Suppressor macrophage treated with lipopolysaccharide for 4 hours (primary cell): ENCODE measurements around the gene RNF2.
"Not testable (repeated sequence)": the region's sequence is repeated elsewhere in the genome, so short reads cannot be mapped to it uniquely, and the experiment has no call there.

Source experiments
- DNase-seq: peaks from one replicate; pipeline ENCODE4 v3.0.0-alpha.2; 2020

Gene RNF2

GRCh38 chr1:185044981-185045813 is at the start of gene RNF2:
Gene RNF2 (plus strand): TSS chr1:185045558. CDS start chr1:185087554, 41,996 bp downstream.
- peak; percentile 85 for DNase-seq

DNA sequence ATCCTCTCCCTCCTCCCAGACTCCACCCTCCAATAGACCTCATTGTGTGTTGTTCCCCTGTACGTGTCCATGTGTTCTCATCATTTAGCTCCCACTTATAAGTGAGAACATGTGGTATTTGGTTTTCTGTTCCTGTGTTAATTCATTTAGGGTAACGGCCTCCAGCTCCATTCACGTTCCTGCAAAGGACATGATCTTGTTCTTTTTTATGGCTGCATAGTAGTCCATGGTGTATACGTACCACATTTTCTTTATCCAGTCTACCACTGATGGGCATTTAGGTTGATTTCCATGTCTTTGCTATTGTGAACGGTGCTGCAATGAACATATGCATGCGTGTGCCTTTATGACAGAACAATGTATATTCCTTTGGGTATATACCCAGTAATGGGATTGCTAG is 45.4 kb upstream of the RNF2 start:
- DNase-seq: not testable (repeated sequence)

GRCh38 chr1:185001312-185001880 is 44.0 kb upstream of the RNF2 start:
- DNase-seq: not testable (repeated sequence)

GRCh38 chr1:185008838-185009237 is 36.5 kb upstream of the RNF2 start:
- no peak for DNase-seq

GRCh38 chr1:185010361-185010760 is 35.0 kb upstream of the RNF2 start:
- no peak for DNase-seq

DNA sequence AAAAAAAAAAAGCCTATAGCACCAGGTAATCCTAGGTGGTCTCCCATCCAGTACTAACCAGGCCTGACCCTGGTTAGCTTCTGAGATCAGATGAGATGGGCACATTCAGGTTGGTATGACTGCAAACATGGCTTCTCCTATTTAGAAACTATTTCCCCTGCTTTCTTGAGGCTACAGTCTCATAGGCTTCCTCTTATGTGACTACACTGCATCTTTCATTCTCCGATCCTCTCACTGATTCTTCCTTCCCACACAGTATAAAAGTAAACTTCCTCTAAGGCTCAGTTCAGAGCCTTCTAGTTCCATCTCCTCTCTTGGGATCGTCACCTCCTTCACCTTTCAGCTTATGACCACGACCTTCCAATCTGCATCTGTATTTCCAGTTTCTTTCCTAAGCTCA is 30.4 kb upstream of the RNF2 start:
- DNase-seq: peak; percentile 48

GRCh38 chr1:185015631-185016030 is 29.7 kb upstream of the RNF2 start:
- no peak for DNase-seq

- DNase-seq: peak; percentile 38
These were observed 28.5 kb upstream of the RNF2 start for GRCh38 chr1:185016880-185017279.

DNA sequence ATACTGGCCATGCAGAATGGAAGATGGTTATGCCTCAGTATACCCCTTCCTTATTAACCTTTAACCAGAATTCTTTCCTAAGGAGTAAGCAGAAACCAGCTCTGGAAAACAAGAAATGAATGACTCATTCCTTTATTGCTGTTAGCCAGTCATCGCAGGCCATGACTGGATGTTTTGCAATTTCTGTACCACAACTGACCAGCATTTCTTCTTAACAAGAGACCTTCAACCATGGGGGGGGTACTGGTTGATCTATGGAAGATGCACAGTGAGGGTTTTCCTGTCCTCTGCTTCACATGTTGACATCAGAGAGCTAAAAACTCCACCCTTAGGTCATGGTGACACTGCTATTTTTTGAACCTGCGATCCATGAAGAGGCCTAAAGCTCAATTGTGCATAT is 28.0 kb upstream of the RNF2 start:
- peak; percentile 87 for DNase-seq

DNA sequence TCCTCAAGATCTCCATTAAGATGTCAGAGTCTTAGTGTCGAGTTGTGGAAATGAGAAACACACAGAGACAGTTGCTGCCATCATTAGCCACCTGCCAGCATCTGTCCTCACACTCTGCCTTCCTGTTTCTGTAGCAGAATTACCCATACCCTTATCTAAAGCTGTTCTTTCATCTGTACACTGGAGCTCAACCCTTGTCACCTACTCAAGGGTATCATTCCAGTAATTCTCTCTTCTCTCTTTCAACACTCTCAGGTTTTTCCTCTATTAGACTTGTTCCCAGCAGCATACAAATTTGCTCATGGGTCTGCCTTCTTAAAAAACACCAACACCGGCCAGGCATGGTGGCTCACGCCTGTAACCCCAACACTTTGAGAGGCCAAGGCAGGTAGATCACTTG is 27.4 kb upstream of the RNF2 start:
- no peak for DNase-seq

DNA sequence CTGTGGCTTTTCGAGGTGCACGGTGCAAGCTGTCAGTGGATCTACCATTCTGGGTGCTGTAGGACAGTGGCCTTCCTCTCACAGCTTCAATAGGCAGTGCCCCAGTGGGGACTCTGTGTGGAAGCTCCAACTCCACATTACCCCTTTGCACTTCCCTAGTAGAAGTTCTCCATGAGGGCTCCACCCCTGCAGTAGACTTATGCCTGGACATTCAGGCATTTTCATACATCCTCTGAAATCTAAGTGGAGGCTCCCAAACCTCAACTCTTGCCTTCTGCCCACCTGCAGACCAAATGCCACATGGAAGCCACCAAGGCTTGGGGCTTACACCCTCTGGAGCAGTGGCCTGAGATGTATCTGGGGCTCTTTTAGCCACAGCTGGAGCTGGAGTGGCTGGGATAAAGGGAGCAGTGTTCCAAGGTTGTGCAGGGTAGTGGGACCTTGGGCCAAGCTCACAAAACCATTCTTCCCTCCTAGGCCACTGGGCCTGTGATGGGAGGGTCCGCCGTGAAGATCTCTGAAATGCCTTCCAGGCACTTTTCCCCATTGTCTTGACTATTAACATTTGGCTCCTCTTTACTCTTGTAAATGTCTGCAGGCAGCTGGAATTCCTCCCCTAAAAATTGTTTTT is 18.0 kb upstream of the RNF2 start:
- no peak for DNase-seq

GRCh38 chr1:185033686-185034085 is 11.7 kb upstream of the RNF2 start:
- no peak for DNase-seq

- no peak for DNase-seq
These were observed 10.1 kb upstream of the RNF2 start for GRCh38 chr1:185035258-185035657.

GRCh38 chr1:185038813-185039376 is 6.5 kb upstream of the RNF2 start:
- no peak for DNase-seq

- no peak for DNase-seq
These were observed 5.5 kb upstream of the RNF2 start for GRCh38 chr1:185039726-185040407.

GRCh38 chr1:185040408-185040735 is 5.0 kb upstream of the RNF2 start:
- no peak for DNase-seq

- DNase-seq: no peak
These were observed 3.6 kb upstream of the RNF2 start for GRCh38 chr1:185041742-185042141.

DNA sequence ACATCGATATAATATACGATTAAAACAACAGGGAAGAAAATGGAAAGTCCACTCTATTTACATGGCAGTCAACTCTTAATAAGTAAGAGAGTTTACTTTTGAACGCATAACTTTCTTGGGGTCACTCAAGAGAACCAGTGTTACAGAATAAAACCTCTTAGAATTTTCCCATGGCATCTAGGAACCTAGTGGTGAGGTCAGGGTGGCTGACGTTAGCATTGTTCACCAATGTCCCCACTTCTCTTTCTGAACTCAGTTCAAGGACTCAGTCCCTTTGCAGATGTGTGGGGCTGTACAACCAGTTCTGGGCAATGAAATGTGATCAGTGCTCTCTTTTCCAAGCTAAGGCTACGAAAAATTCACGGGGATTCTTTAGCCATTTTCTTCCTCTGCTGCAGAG is 2.6 kb upstream of the RNF2 start:
- peak; percentile 61 for DNase-seq

- DNase-seq: no peak
These were observed 971 bp upstream of the RNF2 start for GRCh38 chr1:185044387-185044786.

GRCh38 chr1:185045814-185046492 is 595 bp downstream of the RNF2 start:
- DNase-seq: peak; percentile 38

- no peak for DNase-seq
These were observed 1.3 kb downstream of the RNF2 start for GRCh38 chr1:185046668-185047067.

DNA sequence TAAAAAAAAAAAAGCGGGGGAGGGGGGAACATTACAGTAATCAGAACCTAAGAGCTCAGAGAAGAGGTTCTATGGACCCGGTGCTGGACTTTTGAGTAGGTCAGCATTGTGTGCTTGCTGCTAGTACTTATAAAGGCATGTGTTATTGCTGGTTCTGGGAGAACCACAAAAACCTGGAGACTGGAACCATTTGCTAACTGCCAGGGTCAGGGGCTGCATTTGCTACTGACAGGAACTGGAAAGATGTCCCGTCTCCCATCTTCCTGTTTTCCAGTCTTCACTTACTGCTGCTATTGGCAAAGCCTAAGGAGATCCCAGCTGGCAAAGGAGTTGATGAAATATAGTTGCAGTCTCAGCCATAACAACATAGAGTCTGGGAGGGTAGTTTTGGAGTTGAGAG is 4.3 kb downstream of the RNF2 start:
- DNase-seq: no peak
